Measurements from ENCODE around the gene ZSWIM6.

Gene ZSWIM6

DNA sequence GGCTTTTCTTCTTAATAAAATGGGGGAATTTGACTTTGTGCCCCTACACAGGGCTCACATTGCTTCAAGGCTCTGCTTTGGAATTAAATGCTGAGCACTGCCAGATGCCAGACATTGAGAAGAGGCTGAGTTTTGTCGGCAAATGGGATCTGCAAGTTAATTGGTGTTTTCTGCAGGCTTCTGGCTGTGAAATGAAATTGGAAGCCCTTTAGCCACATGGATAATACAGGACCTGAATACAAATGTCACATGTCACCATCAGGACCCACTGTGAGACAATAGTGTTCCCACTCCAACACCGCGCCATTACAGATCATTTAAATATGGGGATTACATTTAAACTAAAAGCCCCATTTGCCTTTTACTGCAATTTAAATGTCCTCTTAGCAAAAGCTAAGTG is 164.4 kb downstream of the ZSWIM6 start:
- no peak for DNase-seq

GRCh38 chr5:61496860-61497259 is 164.8 kb downstream of the ZSWIM6 start:
- no peak for DNase-seq

GRCh38 chr5:61498121-61498520 is 166.1 kb downstream of the ZSWIM6 start:
- DNase-seq = no peak

DNA sequence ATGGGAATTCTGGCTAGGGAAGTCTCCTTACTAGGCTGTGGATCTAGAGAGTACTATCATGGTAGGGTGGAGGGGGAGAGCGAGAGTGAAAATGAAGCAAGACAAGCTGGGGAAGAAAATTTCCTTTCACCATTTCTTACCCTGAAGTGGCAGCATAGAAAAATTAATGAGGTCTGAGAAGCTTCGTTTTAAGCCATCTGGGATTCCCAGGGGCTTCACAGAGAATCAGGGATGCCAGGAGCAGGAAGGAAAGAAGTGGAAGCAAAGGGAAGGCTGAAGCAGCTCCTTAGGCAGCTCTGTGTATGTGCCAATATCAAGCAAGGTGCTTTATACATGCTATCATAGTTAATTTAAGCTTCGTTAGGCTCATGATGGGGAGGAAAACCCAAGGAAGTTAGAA is 169.9 kb downstream of the ZSWIM6 start:
- no peak for DNase-seq

- no peak for DNase-seq
Observed at GRCh38 chr5:61504143-61504770, 172.2 kb downstream of the ZSWIM6 start.

DNA sequence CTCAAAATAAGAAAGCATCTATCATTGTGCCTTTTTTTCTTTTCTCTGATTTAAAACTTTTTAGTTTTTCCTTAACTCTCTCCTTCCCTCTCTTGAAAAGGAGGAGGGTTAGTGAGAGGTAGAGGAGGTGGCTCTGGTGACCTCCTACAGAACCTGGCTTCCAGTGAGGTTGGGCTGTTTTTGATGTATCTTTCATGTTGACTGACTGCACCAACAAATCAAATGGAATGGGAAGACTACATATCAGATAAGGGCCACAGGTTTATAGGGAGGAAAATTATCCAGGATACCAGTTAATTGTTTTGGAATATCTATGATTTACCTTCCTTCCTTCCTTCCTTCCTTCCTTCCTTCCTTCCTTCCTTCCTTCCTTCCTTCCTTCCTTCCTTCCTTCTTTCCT is 173.2 kb downstream of the ZSWIM6 start:
- DNase-seq = no peak

- no peak for DNase-seq
Observed at GRCh38 chr5:61507232-61507631, 175.2 kb downstream of the ZSWIM6 start.

DNA sequence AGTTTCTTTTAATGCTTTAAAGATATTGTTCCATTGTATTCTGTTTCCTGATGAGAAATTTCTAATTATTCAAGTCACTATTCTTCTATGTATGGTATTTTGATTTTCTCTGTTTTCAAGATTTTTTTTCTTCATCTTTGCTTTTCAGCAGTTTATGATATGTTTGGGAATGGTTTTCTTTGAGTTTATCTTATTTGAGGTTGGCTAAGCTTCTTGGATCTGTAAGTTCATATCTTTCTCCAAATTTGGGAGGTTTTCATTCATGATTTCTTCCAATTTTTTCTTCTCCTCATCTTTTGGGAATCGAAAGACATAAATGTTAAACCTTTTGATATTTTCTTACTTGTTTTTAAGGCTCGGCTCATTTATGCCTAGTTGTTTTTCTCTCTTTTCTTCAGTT is 184.9 kb downstream of the ZSWIM6 start:
- DNase-seq = no peak

DNA sequence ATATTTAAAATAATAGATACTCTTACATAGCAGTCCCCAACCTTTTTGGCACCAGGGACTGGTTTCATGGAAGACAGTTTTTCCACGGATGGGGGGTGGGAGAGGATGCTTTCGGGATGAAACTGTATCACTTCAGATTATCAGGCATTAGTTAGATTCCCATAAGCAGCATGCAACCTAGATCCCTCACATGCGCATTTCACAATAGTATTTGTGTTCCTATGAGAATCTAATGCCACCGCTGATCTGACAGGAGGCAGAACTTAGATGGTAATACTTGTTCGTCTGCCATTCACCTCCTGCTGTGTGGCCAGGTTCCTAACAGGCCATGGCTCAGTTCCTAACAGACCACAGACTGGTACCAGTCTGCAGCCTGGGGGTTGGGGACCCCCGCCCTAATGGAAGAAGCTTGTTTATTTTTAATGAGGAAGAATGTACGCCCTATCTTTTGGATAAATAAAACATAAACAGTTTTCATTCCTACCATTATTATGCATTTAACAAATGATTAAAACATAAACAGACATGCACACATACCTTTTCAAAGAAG is 187.7 kb downstream of the ZSWIM6 start:
- DNase-seq = no peak

DNA sequence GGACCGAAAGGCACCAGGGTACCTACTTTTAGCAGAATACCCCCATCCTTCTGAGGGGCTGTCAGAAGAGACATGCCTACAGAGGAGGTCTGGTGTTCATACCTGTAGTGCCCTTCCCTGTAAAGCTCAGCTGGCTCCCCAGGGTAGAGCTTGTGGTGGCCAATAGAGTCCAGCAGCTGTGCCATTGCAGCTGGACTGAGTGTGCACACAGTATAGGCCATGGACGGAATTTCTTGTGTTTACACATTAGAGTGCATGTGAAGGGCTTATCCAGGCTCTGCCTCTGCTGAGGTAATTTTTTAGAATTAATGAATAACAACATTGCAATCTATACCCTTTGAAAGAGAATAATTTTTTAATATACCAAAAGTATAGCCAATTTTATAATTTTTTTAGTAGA is 191.0 kb downstream of the ZSWIM6 start:
- no peak for DNase-seq

DNA sequence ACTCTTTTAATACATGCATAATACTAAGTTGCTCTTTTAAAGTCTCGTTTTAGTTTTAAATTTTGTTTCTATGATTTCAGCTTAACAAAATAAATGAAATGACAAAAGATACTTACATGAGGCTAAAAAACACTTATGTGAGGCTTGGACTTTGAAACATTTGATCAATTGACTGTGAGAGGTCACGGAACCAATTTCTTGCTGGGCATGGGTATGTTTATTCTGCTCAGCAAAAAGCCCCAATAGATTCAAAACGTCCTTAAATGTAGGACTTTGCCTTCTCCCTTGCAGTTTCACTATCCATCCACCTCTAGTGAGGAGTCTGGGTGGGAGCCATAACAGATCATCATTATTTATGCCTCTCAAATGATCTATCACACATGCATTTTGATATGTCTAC is 191.9 kb downstream of the ZSWIM6 start:
- no peak for DNase-seq

DNA sequence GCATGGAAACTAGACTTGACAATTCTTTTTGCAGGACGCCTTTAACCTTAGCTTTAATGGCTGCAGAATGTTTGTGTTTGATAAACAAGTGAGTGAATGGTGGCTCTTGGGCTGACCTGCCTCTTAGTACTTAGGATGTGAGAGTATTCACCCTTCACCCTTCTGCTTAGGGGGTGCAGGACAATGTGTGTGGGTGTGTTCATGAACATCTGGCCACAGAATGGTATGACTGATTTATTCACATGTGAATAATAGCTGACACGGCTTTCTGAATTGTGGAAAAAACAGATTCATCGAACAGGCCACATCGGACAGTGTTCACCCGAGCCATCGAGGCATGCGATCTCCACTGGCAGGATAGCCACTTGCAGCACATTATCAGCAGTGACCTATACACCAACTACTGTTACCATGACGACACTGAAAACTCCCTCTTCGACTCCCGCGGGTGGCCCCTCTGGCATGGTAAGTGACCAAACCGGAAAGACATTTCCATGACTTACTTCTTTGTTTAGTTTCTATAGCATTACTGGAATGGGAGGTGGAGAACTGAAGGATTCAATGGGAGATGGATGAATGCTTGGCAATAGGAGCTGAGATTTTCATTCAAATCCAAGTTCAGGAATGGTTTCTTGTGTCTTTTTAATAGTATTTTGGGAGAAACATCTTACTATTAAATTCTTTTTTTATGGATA is 193.6 kb downstream of the ZSWIM6 start:
- DNase-seq = no peak

DNA sequence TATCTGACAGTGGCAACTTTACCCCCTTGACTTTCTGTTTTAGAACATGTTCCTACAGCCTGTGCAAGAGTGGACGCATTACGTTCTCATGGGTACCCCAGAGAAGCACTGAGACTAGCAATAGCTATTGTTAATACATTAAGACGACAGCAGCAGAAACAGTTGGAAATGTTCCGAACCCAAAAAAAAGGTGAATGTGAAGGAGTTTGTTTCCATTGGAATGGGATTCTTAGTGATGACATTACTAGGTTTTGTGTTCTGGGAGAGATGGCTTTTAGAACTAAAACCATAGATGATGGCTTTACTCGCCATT is 194.1 kb downstream of the ZSWIM6 start:
- DNase-seq = no peak

DNA sequence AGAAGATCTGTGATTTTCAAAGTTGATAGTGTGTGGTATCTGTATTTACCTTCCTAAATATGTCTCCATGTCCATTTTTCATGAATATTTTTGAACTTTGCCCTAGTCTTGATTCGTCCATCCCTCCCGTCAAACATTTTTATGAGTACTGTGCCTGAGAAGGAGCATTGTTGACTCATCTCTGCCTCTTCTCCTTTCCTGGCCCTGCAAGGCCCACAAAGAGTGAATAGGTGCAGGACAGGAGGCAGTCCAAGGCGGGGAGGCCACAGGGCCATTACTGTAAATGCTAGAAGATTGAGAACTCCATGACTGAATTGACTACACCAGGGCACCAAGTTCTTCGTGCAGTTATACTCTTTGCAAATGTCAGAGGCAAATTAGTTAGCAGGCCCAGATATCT is 200.9 kb downstream of the ZSWIM6 start:
- no peak for DNase-seq

DNA sequence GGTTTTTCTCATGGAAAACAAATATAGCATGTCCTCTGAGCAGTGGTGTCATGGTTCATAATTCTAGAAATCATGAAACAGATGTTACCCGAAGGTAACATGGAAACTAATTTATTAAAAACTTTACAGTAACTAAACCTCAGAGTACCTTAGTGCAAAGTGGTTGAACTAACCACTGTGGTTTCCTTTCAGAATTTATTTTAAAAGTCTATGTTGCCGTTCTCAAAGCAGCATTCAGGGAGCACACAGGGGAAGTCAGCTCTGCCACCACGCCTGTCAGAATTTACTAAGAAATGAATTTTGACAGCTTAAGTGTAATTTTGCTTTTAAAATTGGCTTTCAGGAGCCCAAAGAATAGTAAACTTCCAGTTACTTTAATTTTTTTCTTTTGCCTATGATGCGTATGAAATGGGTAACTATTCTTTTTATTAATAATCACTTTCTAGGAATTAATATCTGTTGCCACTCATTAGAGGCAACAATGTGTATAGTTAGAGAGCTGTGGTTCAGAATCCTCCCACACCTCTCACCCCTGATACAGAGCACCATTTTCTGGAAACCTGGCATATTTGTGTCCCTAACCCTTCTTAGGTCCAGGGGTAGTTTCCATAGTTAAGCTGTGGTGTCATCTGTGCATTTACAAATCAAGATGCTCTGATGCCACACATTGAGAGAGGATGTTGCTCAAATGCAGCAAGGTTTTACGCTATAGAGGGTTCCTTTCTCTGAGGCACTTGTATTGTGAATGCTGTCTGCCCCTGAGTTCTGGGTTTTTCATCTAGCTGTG is 202.6 kb downstream of the ZSWIM6 start:
- DNase-seq = no peak

DNA sequence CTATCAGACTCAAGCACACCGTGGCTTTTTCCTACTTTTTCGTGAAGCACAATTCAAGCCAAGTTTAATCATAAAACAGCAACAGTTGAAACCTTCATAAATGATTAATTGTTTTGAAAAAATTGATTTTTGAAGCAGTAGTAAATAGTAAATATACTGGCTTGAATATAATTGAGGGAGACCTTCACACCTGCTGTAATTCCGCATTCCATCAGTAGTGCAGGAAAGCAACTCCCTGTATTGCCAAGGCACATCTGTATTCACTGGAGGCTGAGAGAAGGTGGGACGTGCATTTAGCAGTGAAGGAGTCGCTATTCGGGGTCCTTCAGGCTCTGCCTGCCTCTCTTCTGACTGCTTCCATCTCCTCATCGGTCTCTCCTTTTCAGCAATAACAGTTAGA is 203.8 kb downstream of the ZSWIM6 start:
- no peak for DNase-seq

- DNase-seq = no peak
Observed at GRCh38 chr5:61536922-61537321, 204.9 kb downstream of the ZSWIM6 start.

GRCh38 chr5:61538722-61539501 is 206.9 kb downstream of the ZSWIM6 start:
- DNase-seq = no peak

- no peak for DNase-seq
Observed at GRCh38 chr5:61549530-61549929, 217.5 kb downstream of the ZSWIM6 start.

DNA sequence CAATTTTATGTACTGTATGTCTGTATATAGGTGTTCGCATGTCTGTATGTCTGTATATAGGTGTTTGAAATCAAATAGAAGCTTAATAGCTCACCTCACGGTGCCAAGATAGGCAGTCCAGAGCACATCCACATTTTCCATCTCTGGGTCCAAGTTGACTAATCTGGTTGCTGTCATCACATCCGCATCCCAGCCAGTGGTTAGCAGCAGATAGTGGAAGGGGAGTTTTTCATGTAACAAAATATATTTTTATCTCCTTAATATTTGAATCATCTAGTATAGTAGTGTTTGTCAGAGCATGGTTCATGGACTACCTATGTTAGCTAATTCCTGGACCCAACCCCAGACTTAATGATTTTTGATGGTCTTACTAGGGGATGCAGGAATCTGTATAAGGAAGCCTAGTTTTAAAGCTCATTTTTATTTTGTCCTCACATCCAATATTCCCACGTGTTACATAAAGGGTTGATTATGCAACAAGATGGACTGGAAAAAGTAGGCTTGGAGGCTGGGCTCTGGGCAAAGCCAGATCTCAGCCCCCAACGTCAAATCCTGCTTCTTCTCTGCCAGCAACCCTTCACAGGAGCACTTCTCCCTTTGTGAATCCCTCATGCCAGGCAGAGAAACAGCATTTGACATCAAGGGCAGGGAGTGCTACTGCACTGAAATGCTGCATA is 219.7 kb downstream of the ZSWIM6 start:
- DNase-seq = no peak

DNA sequence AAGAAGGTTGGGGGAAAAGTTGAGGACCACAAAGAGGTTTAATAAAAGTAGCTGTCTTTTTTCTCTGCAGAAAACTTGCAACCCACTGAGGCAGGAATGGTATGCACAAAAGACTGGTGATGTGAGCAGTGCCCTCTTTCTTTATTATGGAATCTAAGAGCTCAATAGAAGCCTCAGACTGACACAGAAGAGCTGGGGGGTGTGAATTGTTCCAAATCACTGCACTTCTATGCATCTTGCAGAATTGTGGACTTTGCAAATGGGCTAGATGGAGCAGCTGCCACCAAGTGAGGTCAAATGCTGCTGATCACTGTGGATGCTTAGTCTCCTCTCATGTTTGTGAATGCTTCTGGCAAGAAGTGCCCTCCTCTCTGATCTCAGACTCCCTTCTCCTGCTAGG is 227.1 kb downstream of the ZSWIM6 start:
- no peak for DNase-seq

DNA sequence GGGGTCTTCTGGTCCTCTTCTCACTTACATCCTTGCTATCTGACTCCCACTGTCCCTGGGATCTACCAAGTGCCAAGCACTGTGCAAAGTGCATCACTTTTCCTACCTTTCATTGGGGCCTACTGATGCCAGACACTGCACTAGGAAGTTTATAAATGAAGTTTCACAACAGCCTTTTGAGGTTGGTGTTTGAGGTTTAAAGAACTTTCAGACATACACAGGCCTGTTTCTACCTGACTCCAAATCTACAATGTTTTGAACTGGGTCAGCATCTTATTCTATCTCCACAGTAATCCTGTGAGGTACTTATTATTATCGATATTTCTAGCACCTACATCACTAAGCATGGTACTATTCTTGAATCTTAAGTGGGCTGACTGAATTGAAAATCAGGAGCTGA is 227.7 kb downstream of the ZSWIM6 start:
- DNase-seq = no peak

GRCh38 chr5:61563401-61563800 is 231.3 kb downstream of the ZSWIM6 start:
- DNase-seq = no peak
